Upper lobe of left lung (tissue), 4 donors: ENCODE data around the gene MRPL1.

Source experiments
- EP300 ChIP-seq, 4 donors: sonication (generic); formaldehyde crosslinking; IDR thresholded peaks; one replicate each; pipeline ENCODE4 v1.5.1; 2017; ENCODE audit warnings: antibody characterized with exemption in 4 of 4, control low read depth in 2 of 4
- POLR2AphosphoS5 ChIP-seq, 2 donors: sonication (generic); formaldehyde crosslinking; IDR thresholded peaks; one replicate each; pipeline ENCODE4 v1.5.1; 2017; ENCODE audit warnings: antibody characterized with exemption in 2 of 2
- TF ChIP-seq, protein P1 (sequence below), 6 experiments: fragments of 450-650 bp in 4 of 6; fragments of 200-600 bp in 2 of 6; sonication (generic) in 2 of 6; IDR thresholded peaks; one replicate each; pipeline ENCODE4 v1.5.1; 2016 to 2019; ENCODE audit warnings: antibody characterized with exemption in 6 of 6

DNA sequence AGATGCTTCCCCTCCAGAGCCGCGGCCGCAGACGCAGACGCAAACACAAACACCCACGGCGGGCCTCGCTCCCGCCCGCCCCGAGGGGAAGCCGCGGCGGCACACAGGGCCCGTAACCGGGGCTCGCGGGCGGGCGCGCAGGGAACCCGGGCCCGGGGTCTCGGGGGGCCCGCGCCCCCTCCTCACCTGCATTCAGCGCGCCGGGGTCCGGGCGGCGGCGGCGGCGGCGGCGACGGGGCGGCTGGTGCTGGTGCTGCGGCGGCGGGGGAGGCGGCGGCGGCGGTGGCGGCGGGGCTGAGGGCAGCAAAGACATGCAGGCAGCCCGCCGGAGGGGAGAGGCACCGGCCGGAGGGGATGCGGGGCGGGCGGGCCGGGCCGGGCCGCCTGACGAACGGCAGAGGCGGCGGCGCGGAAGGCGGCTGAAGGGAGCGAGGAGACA is 43.2 kb upstream of the MRPL1 start:
- TF ChIP-seq, protein P1, sequence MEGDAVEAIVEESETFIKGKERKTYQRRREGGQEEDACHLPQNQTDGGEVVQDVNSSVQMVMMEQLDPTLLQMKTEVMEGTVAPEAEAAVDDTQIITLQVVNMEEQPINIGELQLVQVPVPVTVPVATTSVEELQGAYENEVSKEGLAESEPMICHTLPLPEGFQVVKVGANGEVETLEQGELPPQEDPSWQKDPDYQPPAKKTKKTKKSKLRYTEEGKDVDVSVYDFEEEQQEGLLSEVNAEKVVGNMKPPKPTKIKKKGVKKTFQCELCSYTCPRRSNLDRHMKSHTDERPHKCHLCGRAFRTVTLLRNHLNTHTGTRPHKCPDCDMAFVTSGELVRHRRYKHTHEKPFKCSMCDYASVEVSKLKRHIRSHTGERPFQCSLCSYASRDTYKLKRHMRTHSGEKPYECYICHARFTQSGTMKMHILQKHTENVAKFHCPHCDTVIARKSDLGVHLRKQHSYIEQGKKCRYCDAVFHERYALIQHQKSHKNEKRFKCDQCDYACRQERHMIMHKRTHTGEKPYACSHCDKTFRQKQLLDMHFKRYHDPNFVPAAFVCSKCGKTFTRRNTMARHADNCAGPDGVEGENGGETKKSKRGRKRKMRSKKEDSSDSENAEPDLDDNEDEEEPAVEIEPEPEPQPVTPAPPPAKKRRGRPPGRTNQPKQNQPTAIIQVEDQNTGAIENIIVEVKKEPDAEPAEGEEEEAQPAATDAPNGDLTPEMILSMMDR (IDR thresholded peaks at IDR 0.05) = no peak
- TF ChIP-seq EP300 (IDR thresholded peaks at IDR 0.05) (no peak), POLR2AphosphoS5 (IDR thresholded peaks at IDR 0.05) (no peak)
